ENCODE data around the gene BCAR1. TPM values are rescaled to one million over a fixed set of nuclear protein-coding genes. Genes with fewer than 3 reads are reported as not detected.

BCAR1 gene
- 58.6 to 101 TPM (median 86.6 TPM) in 5 replicates for total RNA-seq (2022; extraction: Qiagen RNA extraction; ENCODE audit: low read depth)

GRCh38 chr16:75251280-75252048, at the start of gene BCAR1:
Gene BCAR1 (minus strand): TSS chr16:75251624. CDS start chr16:75251482, 142 bp downstream.

GRCh38 chr16:75218256-75219076, 33.0 kb downstream of the BCAR1 start, which contains the start of gene CTRB1:
Gene CTRB1 (plus strand): TSS chr16:75218988. CDS start chr16:75219008, 20 bp downstream.

GRCh38 chr16:75206749-75207451, 44.5 kb downstream of the BCAR1 start, which contains the start of gene CTRB2:
Gene CTRB2 (minus strand): TSS chr16:75207161. CDS start chr16:75207141, 20 bp downstream.

Other genes starting within 250 kb of the BCAR1 start
- 0.35 to 1.1 TPM (median 0.80 TPM) in 5 replicates for gene LDHD, start 134.8 kb downstream of the BCAR1 start, total RNA-seq (2022; extraction: Qiagen RNA extraction; ENCODE audit: low read depth)
- gene ZFP1, start 103.1 kb downstream of the BCAR1 start, total RNA-seq (2022; extraction: Qiagen RNA extraction; ENCODE audit: low read depth), result 10.0 to 12.7 TPM (median 11.4 TPM) in 5 replicates
- gene CTRB2, start 44.5 kb downstream of the BCAR1 start, total RNA-seq (2022; extraction: Qiagen RNA extraction; ENCODE audit: low read depth), result not detected in 5 replicates
- not detected in 5 replicates for gene CTRB1, start 32.6 kb downstream of the BCAR1 start, total RNA-seq (2022; extraction: Qiagen RNA extraction; ENCODE audit: low read depth)
- 49.0 to 69.4 TPM (median 56.7 TPM) in 5 replicates for gene CFDP1, start 181.9 kb upstream of the BCAR1 start, total RNA-seq (2022; extraction: Qiagen RNA extraction; ENCODE audit: low read depth)
- gene TMEM170A, start 213.1 kb upstream of the BCAR1 start, total RNA-seq (2022; extraction: Qiagen RNA extraction; ENCODE audit: low read depth), result 10.5 to 16.9 TPM (median 15.6 TPM) in 5 replicates
- gene CHST6, start 243.8 kb upstream of the BCAR1 start, total RNA-seq (2022; extraction: Qiagen RNA extraction; ENCODE audit: low read depth), result 0.10 to 0.32 TPM (median 0.14 TPM) in 5 replicates